HFF-Myc (cell line): ENCODE measurements around the gene NOL4L.
A peak's percentile ranks its signal among the peaks of the same experiment; 100 is the strongest.

ENCODE experiments used
- DNase-seq: peaks from one replicate; pipeline ENCODE4 v3.0.0-alpha.2; 2011; ENCODE audit warnings: low read depth; ENCODE audit errors: extremely low read depth
- H3K4me3 ChIP-seq: replicated peaks from 2 replicates; pipeline ENCODE4 v1.5.1; 2011; ENCODE audit warnings: low read depth, mild to moderate bottlenecking, control low read depth, low read length
- CTCF ChIP-seq: IDR thresholded peaks from 2 replicates; pipeline ENCODE4 v1.5.1; 2012; ENCODE audit warnings: mild to moderate bottlenecking, low read depth, low read length, control low read depth; ENCODE audit errors: missing control alignments

The NOL4L gene

DNA sequence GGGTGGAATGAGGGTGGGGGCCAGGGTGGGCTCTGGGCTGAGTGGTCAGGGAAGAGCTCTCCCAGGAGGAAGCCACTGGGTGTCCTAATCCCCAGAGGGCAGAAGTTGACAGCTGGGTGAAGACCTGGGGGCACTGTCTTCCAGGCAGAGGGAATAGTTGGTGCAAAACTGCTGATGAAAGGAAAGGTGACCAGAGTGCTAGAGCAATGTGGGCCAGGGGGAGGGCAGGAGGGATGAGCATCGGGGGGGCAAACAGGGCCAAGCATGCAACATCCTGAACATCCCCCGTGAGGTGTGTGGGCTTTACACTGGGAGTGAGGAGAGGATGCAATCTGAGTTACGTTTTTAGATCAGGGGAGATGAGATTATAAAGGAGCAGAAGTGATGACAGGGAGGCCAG lies 97.8 kb downstream of the NOL4L start:
- no peak for DNase-seq

DNA sequence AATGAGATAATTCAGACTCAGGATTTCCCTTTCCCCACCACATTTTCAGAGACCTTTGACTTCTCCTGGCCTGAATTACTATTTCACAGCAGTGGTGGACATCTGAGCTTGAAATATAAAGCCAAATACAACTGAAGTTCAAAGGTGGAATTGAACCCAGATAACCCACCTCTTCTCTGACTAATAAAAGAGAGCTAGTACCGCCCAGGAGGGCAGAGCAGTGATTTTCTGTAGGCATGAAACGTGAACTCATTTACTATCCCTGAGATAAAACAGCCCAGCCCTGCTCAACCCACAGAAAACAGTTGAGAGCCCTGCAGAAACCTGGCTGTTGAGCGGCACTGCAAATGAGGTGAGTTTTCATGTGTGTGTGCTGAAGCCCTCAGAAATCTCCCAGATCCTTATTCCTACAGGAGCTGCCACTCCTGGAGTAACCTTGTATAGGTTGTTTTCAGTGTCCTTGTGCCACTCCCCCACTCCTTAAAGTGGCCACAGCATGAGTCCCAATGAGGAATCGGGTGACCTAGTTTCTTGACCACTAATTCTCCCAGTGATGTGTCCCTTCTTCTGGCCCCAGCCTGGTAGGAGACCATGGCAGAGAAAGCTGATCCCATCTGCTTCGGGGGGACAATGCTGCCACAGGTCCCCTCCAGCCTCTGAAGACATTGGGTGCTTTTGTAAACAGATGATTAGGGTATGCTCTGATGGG lies 99.2 kb downstream of the NOL4L start:
- no peak overlapping the region for H3K4me3 ChIP-seq
- DNase-seq: no peak
- TF ChIP-seq CTCF: no peak

More for the DNA sequence above, 97.8 kb downstream of the NOL4L start:
- H3K4me3 ChIP-seq: no peak overlapping the region
- no peak for TF ChIP-seq CTCF

DNA sequence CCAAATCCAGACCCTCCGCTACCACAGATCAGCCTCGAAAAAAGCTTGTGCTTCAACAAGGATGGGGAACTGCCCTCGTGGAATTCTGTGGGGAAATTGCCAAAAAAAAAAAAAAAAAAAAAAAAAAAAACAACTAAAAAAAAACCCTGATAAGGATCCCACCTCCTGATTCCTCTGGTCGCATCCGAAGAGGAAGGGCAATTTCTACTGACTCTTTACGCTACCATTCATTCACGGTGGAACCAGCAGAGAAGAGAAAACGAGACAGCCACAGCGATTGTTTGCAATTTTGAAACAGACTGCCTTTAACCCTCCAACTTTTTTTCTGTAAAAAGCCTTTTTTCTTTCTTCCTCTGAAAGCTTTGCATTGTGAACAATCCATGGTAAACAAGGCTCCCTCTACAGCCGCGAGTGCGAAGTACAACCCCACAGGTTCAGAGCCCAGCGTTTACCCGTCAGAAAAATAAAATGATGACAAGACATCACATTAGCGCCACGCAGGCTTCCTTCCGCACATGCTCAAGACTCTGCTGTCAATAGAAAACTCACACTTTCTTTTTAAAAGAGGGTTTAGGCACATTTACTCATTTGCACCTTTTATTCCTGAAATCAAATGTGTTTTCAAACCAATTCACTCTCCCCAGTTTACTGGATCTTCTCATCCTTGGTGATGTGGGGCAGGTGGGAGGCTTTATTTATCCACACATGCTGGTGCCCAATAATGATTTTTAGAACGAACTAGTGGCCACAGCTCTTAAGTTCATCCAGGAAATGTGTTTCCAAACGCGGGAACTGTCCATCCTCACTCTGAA lies 100.0 kb downstream of the NOL4L start:
- peak; percentile 65 for DNase-seq
- peak overlapping the region; percentile 62 for H3K4me3 ChIP-seq
- peak; percentile 78 for TF ChIP-seq CTCF

DNA sequence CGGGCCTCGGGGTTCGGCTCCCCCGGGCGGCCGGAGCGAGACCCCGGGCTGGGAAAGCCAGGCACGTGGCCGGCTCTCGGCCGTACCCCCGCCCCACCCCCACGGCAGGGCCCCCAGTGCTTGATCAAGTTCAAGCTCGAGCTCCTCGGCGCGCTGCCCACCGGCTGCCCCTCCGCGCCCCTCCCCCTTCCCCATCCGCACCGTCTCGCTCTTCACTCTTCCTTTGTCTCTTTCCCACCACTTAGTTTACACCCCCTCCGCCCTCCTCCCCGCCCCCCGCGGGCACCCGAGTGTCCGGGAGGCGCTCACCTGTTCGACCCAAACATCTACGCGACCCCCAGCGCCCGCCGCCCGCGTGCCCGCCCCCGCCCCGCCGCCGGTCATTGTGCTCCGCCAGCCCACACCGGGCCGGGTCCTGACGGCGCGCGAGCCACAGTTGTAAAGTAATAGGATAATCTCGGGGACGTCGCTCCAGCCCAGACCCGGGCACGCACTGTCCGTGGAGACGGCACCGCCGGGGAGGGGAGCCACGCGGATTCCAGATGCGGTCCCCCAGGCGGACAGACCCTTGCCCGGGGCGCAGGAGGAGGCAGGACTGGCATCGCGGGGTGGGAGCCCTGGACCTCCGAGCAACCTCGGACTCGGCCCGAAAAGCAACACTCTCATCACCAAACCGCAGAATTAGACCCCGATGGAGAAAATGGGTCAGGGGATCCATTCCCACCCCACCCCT lies 100.7 kb downstream of the NOL4L start:
- TF ChIP-seq CTCF: no peak
- DNase-seq: no peak
- H3K4me3 ChIP-seq: peak overlapping the region; percentile 62

- DNase-seq: no peak
- H3K4me3 ChIP-seq: peak overlapping the region; percentile 62
- TF ChIP-seq CTCF: no peak
Measured at GRCh38 chr20:32483351-32484224, 101.5 kb downstream of the NOL4L start.
